Measurements from ENCODE around the gene MDFI.

DNA sequence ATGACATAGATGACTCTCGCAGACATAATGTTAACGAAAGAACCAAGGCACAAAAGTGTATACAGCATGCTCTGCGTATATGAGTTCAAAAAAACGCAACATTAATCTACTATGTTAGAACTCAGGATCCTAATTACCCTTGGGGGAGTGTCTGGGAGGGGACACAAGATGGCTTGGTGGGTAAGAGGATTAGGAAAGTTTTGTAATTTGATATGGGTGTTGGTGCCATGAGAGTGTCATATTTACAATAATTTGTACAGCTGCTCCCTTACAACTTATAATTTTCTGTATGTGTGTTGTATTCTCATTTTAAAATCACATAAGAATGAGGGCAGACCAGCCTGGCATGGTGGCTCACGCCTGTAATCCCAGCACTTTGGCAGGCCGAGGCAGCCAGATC, 58.5 kb downstream of the MDFI start:
- no peak for TF ChIP-seq EZH2 (IDR thresholded peaks at IDR 0.05; ENCODE audit: insufficient read depth, poor library complexity, severe bottlenecking)
- no peak for TF ChIP-seq EZH2phosphoT487 (IDR thresholded peaks at IDR 0.05; ENCODE audit: insufficient read depth, low read depth)
